Hematopoietic multipotent progenitor cell treated with erythropoietin and hydrocortisone succinate and interleukin-3 and kit ligand, for 15 days (in vitro differentiated cells): ENCODE measurements around the gene PDZD4.

Source experiments
- DNase-seq: peaks from one replicate; pipeline ENCODE4 v3.0.0-alpha.2; 2015; ENCODE audit warnings: low spot score

PDZD4 gene

DNA sequence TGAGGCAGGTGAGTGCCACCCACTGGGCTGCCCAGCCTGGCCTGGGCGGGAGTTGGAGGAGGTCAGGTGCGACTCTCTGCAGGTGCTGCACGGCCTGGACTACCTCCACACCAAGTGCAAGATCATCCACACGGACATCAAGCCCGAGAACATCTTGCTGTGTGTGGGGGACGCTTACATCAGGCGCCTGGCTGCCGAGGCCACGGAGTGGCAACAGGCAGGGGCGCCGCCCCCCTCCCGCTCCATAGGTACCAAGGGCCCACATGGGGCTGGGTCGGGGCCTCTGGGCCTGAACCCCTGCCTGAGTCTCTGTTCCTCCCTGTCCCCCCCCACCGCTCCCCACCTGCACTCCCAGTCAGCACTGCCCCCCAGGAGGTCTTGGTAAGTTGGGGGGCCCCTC, 47.5 kb downstream of the PDZD4 start:
- no peak for DNase-seq

- no peak for DNase-seq
Measured at GRCh38 chrX:153782313-153782712, 48.0 kb downstream of the PDZD4 start.

- no peak for DNase-seq
Measured at GRCh38 chrX:153781428-153782047, 48.8 kb downstream of the PDZD4 start.

DNA sequence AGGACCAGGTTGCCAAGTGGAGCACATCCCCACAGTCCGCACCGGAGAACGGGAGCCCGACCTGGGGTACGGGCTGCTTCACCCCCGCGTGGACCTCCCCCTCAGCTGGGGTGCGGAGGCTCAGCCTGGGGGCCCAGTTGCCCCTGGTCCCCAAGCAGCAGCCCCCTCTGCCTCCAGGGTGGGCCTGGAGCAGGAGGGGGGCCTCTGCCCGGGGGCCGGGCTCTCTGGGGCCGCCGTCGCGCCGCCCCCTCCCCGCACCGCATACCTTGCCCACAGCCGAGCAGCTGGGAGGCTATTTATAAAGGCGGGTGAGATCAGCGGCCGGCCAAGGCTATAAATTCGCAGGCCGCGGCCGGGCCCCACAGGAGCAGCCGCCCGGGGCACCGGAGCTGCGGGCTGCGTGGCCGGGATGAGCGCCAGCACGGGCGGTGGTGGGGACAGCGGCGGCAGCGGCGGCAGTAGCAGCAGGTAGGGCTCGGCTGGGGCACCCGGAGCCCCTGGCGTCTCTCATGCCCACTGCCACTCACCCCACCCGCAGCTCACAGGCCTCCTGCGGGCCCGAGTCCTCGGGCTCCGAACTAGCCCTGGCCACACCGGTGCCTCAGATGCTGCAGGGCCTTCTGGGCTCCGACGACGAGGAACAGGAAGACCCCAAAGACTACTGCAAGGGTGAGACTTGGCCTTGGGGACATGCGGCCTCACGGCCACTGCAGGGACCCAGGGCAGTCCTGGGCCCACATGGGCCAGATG, 49.5 kb downstream of the PDZD4 start, which contains the start of gene SRPK3:
Gene SRPK3 (plus strand): TSS at position 364 of the 750 bp plus-strand sequence. CDS start 46 bp downstream, at position 410.
- DNase-seq, result no peak

- no peak for DNase-seq
Measured at GRCh38 chrX:153779891-153780677, 50.3 kb downstream of the PDZD4 start.

DNA sequence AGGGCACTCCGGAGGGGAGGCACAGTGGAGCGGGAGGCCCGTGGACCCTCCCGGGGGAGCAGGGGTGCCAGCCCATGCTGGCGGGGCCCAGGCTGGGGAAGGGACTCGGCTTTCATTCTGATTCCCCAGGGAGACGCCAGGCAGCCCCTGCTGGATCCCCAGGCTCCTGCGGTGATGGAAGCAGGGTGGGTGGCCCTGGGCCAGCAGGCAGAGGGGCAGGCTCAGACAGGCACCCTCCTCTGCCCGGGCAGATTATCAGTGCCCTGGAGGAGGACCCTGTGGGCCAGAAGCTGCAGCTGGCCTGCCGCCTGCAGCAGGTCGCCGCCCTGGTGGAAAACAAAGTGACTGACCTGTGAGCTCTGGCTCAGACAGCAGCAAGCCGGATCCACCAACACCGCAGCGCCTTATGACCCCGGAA, 51.7 kb downstream of the PDZD4 start:
- no peak for DNase-seq

GRCh38 chrX:153778181-153778580, 52.2 kb downstream of the PDZD4 start:
- no peak for DNase-seq

DNA sequence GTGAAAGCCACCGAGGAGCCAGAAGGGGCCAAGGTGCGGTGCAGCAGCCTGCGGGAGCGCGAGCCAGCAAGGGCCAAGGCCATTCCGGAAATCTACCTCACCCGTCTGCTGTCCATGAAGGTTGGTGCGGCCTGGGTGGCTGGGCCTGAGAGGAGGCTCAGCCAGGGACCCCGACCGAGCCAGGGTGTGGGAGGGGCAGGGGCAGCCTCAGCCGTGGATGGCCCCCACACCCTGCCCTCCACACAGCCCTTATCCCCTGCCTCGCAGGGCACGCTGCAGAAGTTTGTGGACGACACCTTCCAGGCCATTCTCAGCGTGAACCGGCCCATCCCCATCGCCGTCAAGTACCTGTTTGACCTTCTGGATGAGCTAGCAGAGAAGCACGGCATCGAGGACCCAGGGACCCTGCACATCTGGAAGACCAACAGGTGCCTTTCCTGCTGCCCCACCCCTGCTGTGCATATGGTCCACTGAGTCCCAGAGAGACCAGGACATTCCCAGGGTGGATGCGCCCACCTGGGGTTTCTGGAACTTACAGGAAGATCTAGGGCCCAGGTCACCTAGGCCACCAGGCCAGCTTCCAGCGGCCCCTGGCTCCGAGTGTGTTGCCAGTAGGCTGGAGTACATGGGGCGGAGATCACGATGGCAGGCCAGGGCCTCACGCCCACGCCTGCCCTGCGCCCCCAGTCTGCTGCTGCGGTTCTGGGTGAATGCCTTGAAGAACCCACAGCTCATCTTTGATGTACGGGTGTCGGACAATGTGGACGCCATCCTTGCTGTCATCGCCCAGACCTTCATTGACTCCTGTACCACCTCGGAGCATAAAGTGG, 52.9 kb downstream of the PDZD4 start:
- no peak for DNase-seq

DNA sequence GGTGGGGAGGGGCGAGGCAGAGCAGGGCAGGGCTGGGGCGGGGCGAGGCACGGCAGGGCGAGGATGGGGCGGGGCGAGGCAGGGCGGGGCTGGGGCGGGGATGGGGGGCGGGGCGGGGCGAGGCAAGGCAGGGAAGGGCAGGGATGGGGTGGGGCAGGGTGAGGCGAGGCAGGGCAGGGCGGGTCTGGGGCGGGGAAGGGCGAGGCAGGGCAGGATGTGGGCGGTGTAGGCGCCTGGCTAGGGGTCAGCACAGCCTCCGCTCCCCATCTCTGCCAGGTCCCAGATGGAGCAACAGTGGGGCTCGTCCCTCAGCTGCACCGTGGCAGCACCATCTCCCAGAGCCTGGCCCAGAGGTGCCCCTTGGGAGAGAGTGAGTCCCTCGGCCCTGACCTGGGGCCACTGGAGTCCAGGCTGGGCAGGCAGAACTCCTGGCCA, 53.7 kb downstream of the PDZD4 start:
- DNase-seq, result no peak

DNA sequence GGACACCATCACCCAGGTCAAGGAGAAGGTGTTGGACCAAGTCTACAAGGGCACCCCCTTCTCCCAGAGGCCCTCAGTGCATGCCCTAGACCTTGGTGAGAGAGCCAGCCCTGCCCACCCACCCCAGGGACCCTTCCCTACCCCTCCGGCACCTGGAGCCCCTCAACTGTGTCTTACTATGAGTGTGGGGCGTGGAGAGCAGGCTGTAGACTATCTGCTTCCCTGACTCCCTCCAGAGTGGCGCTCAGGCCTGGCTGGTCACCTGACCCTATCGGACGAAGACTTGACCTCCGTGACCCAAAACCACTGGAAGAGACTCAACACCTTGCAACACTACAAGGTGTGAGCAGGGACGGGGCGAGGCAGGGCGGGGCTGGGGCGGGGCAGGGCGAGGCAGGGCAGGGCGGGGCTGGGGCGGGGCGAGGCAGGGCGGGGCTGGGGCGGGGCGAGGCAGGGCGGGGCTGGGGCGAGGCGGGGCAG, 54.2 kb downstream of the PDZD4 start:
- no peak for DNase-seq

GRCh38 chrX:153775293-153776119, 54.8 kb downstream of the PDZD4 start:
- no peak for DNase-seq

GRCh38 chrX:153774576-153775292, 55.6 kb downstream of the PDZD4 start:
- DNase-seq, result no peak

DNA sequence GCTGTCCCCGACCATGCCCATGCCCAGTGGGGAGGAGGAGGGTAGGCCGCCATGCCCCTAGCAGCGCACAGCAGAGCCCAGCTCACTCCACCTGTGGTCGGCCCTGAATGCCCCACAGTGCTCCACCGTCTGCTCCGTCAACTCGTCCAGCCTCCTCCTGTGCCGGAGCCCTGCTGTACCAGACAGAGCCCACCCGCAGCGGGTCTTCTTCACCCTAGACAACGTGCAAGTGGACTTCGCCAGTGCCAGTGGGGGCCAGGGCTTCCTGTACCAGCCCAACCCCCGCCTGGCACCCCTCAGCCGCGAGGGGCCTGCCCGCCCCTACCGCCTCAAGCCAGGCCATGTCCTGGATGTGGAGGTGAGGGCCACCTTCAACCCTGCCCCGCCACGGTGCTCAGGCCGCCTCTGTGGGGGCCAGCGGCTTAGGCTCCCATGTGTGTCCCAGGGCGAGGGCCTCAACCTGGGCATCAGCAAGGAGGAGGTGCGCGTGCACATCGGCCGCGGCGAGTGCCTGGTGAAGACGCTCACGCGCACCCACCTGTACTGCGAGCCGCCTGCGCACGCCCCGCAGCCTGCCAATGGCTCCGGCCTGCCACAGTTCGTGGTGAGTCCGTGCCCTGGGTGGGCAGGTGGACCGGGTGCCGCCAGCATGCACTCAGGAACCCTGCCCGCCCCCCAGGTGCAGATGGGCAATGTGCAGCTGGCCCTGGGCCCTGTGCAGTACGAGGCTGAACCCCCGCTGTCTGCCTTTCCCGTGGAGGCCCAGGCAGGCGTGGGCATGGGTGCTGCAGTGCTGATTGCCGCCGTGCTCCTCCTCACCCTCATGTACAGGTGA, 56.4 kb downstream of the PDZD4 start:
- no peak for DNase-seq

DNA sequence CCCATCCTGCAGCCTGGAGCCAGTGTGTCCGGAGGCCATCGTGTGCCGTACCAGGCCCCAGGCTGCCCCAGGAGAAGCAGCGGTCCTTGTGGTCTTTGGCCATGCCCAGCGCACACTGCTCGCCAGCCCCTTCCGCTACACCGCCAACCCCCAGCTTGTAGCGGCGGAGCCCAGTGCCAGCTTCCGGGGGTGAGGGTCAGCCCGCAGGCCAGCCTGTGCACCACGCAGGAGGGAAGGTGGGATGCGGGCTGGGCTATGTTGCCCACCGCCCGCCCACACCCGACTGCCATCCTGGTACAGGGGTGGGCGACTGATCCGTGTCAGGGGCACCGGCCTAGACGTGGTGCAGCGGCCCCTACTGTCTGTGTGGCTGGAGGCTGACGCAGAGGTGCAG, 57.1 kb downstream of the PDZD4 start:
- no peak for DNase-seq

DNA sequence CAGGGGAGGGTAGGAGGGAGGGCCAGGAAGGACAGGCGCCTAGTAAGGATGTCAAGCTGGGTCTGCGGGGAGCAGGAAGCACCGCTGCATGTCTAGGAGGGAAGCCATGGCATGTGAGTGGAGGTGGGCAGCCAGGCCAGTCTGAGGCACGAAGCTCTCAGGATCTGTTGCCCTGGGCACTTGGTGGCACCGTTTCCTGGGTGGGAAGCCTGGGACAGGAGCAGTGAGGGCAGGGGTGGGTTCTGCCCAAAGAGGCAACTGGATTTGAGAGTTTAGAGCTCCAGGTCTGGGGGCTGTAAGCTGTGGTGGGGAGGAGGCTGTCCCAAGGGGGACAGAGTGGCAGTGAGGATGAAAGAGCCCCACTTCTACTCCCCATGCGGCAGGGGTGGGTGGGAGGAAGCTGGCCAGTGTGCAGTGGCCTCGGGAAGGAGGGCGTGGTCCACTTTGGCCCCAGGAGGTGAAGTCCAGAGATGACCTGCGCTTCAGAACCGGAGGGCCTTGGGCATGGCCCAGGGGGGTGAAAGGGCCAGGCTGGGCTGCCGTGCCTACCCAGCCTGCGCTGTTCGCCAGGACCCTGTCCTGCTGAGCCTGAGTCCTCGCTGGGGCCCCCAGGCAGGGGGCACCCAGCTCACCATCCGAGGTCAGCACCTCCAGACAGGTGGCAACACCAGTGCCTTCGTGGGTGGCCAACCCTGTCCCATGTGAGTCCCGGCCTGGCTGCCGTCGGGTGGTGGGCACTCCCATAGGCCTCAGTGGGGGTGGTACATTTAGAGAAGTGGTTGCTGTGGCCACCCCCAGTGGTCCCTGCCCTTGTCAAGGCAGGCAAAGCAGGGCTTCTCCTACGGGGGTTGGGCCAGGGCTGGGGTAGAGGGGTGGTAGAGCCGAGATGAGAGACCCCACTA, 57.8 kb downstream of the PDZD4 start:
- no peak for DNase-seq

- no peak for DNase-seq
Measured at GRCh38 chrX:153771415-153772315, 58.7 kb downstream of the PDZD4 start.
